ENCODE data around the gene KDF1.

Gene KDF1

GRCh38 chr1:26913389-26913753, 46.9 kb downstream of the KDF1 start:
- DNase-seq = no peak

- DNase-seq = no peak
Measured at GRCh38 chr1:26912147-26912490, 48.1 kb downstream of the KDF1 start.

- DNase-seq = no peak
Measured at GRCh38 chr1:26911399-26912146, 48.7 kb downstream of the KDF1 start.

GRCh38 chr1:26910343-26911160, 49.7 kb downstream of the KDF1 start:
- DNase-seq = no peak

- DNase-seq = no peak
Measured at GRCh38 chr1:26909951-26910342, 50.3 kb downstream of the KDF1 start.

GRCh38 chr1:26907071-26907917, 53.0 kb downstream of the KDF1 start:
- no peak for DNase-seq

GRCh38 chr1:26900815-26901511, 59.3 kb downstream of the KDF1 start:
- DNase-seq = no peak

- peak; percentile 92 for DNase-seq
Measured at GRCh38 chr1:26900001-26900814, 60.1 kb downstream of the KDF1 start, which contains the start of gene GPATCH3. Gene GPATCH3 (minus strand): TSS chr1:26900467. CDS start chr1:26900442, 25 bp downstream.

Data from stimulated activated CD8-positive, alpha-beta memory T cell treated with anti-CD3 and anti-CD28 coated beads, Interleukin-4, amount 100 ng/mL, for 48 hours (primary cell).